ENCODE data around the gene CARNS1. TPM values are rescaled to one million over a fixed set of nuclear protein-coding genes. Genes with fewer than 3 reads are reported as not detected.

CARNS1 gene
- total and polyA plus RNA-seq, 2 of the 8 experiments (the other 6 are each of a cell fraction or from before 2014, with no cell fraction given) = 0.82 to 1.1 TPM

DNA sequence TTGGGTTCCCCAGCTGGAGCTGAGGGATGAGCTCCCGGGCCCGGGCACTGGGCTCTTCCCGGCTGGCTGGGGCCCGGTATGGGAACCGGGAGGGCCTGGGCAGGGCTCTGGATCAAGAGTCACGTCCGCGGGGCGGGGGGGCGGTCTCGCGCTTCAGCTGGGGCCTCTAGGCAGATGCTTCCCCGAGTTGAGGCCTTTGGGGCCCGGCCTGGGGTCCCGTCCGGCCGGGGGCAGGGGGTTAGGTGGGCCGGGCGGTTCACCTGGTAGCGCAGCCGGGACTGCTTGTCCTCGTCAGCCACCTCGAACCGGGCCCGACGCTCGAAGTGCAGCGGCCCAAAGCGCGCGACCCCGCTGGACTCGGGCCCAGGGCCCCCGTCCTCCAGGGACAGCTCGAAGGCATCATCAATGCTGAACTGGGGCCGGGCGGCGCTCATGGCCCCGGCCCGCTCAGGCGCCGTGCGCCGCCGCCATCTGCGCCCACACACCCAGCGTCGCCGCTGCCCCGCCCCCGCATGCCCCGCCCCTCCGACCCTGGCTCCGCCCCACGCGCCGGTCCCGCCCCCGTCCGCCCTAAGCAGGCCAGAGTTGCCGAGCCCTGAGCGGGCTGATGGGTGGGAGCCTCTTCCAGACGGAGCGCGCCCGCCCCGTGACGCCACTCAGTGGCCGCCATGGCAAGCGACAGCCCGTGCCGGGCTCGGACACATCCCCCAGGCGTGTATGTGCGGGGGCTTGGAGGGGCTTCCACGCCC lies 53.5 kb downstream of the CARNS1 start, which contains the start of gene TMEM134 (continued):
- peak; percentile 80; the same call in 1 of the 2 replicates for TF ChIP-seq SP4 (IDR thresholded peaks at IDR 0.05; ENCODE audit: low read length)
- TF ChIP-seq, protein P1, sequence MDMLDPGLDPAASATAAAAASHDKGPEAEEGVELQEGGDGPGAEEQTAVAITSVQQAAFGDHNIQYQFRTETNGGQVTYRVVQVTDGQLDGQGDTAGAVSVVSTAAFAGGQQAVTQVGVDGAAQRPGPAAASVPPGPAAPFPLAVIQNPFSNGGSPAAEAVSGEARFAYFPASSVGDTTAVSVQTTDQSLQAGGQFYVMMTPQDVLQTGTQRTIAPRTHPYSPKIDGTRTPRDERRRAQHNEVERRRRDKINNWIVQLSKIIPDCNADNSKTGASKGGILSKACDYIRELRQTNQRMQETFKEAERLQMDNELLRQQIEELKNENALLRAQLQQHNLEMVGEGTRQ (IDR thresholded peaks at IDR 0.05; ENCODE audit: low read length) = peak; percentile 38; the same call in 1 of the 2 replicates
- no peak for TF ChIP-seq SUZ12 (IDR thresholded peaks at IDR 0.05; ENCODE audit: low read length)
- TF ChIP-seq BACH1 (IDR thresholded peaks at IDR 0.05; ENCODE audit: low read length) = peak; percentile 68
- 0 out of 4 replicates have a peak, but pooled peaks of 1 of the 2 experiments have one; percentile 13 for TF ChIP-seq HDAC2 (IDR thresholded peaks at IDR 0.05; ENCODE audit: borderline replicate concordance in 1 of 2, low read depth in 2 of 2, low read length in 2 of 2)
- TF ChIP-seq RAD21 (IDR thresholded peaks at IDR 0.05 in 1 of 2, conservative IDR thresholded peaks at IDR 0.05 in 1 of 2; ENCODE audit: low read depth in 2 of 2, low read length in 2 of 2) = peak; percentile 57 to 72
- TF ChIP-seq SIX5 (IDR thresholded peaks at IDR 0.05; ENCODE audit: low read depth, low read length) = no peak
- TF ChIP-seq BRCA1 (IDR thresholded peaks at IDR 0.05; ENCODE audit: low read depth, low read length) = peak; percentile 27; the same call in 1 of the 2 replicates
- peak; percentile 72 for TF ChIP-seq TAF7 (optimal IDR thresholded peaks at IDR 0.05; ENCODE audit: borderline replicate concordance, low read depth, low read length)
- TF ChIP-seq RFX5 (IDR thresholded peaks at IDR 0.05; ENCODE audit: borderline replicate concordance, low read depth, low read length) = no peak
- TF ChIP-seq KDM4A (IDR thresholded peaks at IDR 0.05; ENCODE audit: low read depth, low read length, severe bottlenecking) = peak; percentile 38
- TF ChIP-seq, protein P2, sequence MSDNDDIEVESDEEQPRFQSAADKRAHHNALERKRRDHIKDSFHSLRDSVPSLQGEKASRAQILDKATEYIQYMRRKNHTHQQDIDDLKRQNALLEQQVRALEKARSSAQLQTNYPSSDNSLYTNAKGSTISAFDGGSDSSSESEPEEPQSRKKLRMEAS (IDR thresholded peaks at IDR 0.05) = peak; percentile 75
- peak; percentile 88 for TF ChIP-seq CREB1 (IDR thresholded peaks at IDR 0.05)
- TF ChIP-seq TEAD4 (IDR thresholded peaks at IDR 0.05; ENCODE audit: low read depth, low read length) = 0 out of 2 replicates have a peak, but pooled peaks have one; percentile 15
- TF ChIP-seq YY1 (IDR thresholded peaks at IDR 0.05; ENCODE audit: low read depth, low read length) = peak; percentile 91
- no peak for TF ChIP-seq CEBPB (IDR thresholded peaks at IDR 0.05; ENCODE audit: low read depth, low read length)
- TF ChIP-seq FOSL1 (IDR thresholded peaks at IDR 0.05; ENCODE audit: insufficient read depth, low read depth, low read length) = no peak
- TF ChIP-seq TBP (IDR thresholded peaks at IDR 0.05; ENCODE audit: low read depth, low read length) = peak; percentile 60; the same call in 1 of the 2 replicates
- peak; percentile 47; the same call in 1 of the 2 replicates for TF ChIP-seq CHD2 (IDR thresholded peaks at IDR 0.05; ENCODE audit: low read length)
- TF ChIP-seq, protein P3, sequence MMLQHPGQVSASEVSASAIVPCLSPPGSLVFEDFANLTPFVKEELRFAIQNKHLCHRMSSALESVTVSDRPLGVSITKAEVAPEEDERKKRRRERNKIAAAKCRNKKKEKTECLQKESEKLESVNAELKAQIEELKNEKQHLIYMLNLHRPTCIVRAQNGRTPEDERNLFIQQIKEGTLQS (IDR thresholded peaks at IDR 0.05; ENCODE audit: insufficient read depth, low read depth, low read length) = no peak
- TF ChIP-seq POLR2AphosphoS5 (IDR thresholded peaks at IDR 0.05; ENCODE audit: low read depth, low read length) = peak; percentile 72
- peak; percentile 88 for TF ChIP-seq SRF (IDR thresholded peaks at IDR 0.05; ENCODE audit: low read depth, low read length)
